T-helper 2 cell treated with Interferon-gamma antibody and Interleukin-4, amounts not matched to agents 100 ng/mL and 5 ng/mL, for 36 hours (primary cell): Measurements from ENCODE around the gene IL31RA. TPM values are rescaled to one million over a fixed set of nuclear protein-coding genes. Genes with fewer than 3 reads are reported as not detected.

Source experiments
- intact Hi-C: fragments of 100-400 bp; cut with micrococcal nuclease; formaldehyde crosslinking; loops from one replicate; pipeline ENCODE4 v1.15.1; 2023
- total RNA-seq: library from RNA; stranded (reverse); gene quantifications from 2 replicates; pipeline ENCODE4 v1.2.3, GENCODE V29; 2022

The IL31RA gene
- total RNA-seq, 1 donor from 2014 or later = 0.14 TPM

- intact Hi-C loops = loop anchor here (5.0 kb wide), 2 partner anchors 96 to 146 kb away; partner anchors contain the start of gene SLC38A9
Measured at GRCh38 chr5:55858104-55858503, 6.9 kb downstream of the IL31RA start.

- intact Hi-C loops = no loop called here
Measured at GRCh38 chr5:55860288-55860687, 9.1 kb downstream of the IL31RA start.

- intact Hi-C loops = no loop called here
Measured at GRCh38 chr5:55860709-55861108, 9.6 kb downstream of the IL31RA start.

- intact Hi-C loops = no loop called here
Measured at GRCh38 chr5:55864606-55865541, 13.7 kb downstream of the IL31RA start.

- intact Hi-C loops = no loop called here
Measured at GRCh38 chr5:55865831-55866230, 14.7 kb downstream of the IL31RA start.

- intact Hi-C loops = no loop called here
Measured at GRCh38 chr5:55866485-55866884, 15.3 kb downstream of the IL31RA start.

GRCh38 chr5:55866934-55867333 is 15.8 kb downstream of the IL31RA start:
- intact Hi-C loops = no loop called here

GRCh38 chr5:55868846-55869245 is 17.7 kb downstream of the IL31RA start:
- intact Hi-C loops = no loop called here

GRCh38 chr5:55869847-55870246 is 18.7 kb downstream of the IL31RA start:
- intact Hi-C loops = no loop called here

- intact Hi-C loops = no loop called here
Measured at GRCh38 chr5:55873234-55873633, 22.1 kb downstream of the IL31RA start.

GRCh38 chr5:55877655-55878054 is 26.5 kb downstream of the IL31RA start:
- intact Hi-C loops = no loop called here

- intact Hi-C loops = no loop called here
Measured at GRCh38 chr5:55880453-55880852, 29.3 kb downstream of the IL31RA start.

- intact Hi-C loops = no loop called here
Measured at GRCh38 chr5:55885359-55885758, 34.2 kb downstream of the IL31RA start.

- intact Hi-C loops = no loop called here
Measured at GRCh38 chr5:55888205-55888604, 37.0 kb downstream of the IL31RA start.

GRCh38 chr5:55892479-55892878 is 41.3 kb downstream of the IL31RA start:
- intact Hi-C loops = no loop called here

- intact Hi-C loops = no loop called here
Measured at GRCh38 chr5:55894135-55894534, 43.0 kb downstream of the IL31RA start.

GRCh38 chr5:55895346-55895745 is 44.2 kb downstream of the IL31RA start:
- intact Hi-C loops = no loop called here

- intact Hi-C loops = no loop called here
Measured at GRCh38 chr5:55896238-55896637, 45.1 kb downstream of the IL31RA start.

- intact Hi-C loops = no loop called here
Measured at GRCh38 chr5:55896663-55897062, 45.5 kb downstream of the IL31RA start.

- intact Hi-C loops = no loop called here
Measured at GRCh38 chr5:55897206-55897894, 46.2 kb downstream of the IL31RA start.

- intact Hi-C loops = no loop called here
Measured at GRCh38 chr5:55897905-55898304, 46.7 kb downstream of the IL31RA start.

- intact Hi-C loops = no loop called here
Measured at GRCh38 chr5:55899344-55899743, 48.2 kb downstream of the IL31RA start.
